Endothelial cell of umbilical vein (primary cell): ENCODE data around the gene RAB10. TPM values are rescaled to one million over a fixed set of nuclear protein-coding genes. Genes with fewer than 3 reads are reported as not detected.

ENCODE experiments used
- BruUV-seq: library from RNA; stranded (reverse); fragments of 400-500 nt; replicated peaks from 2 replicates; lab custom pipeline; 2021; lab: Mats Ljungman, UMichigan
- CTCF ChIA-PET: fragments of 300-600, 350-600 bp; sonication (Branson Sonifier 250); formaldehyde crosslinking; loops from one replicate; lab custom pipeline; 2021; ENCODE audit warnings: antibody characterized with exemption, inconsistent platforms; lab: Charles Lee
- POLR2A ChIA-PET: fragments of 300-600, 350-600 bp; sonication (Branson Sonifier 250); formaldehyde crosslinking; loops from one replicate; lab custom pipeline; 2021; ENCODE audit warnings: antibody characterized with exemption, inconsistent platforms; lab: Charles Lee
- DNase-seq: peaks from one replicate; pipeline ENCODE4 v3.0.0-alpha.2; 2011; ENCODE audit warnings: low read depth, low spot score
- FAIRE-seq: peaks from 2 replicates; lab custom pipeline; 2011; peaks lifted over from hg19 to GRCh38; lab: Jason Lieb, UNC
- H2AFZ ChIP-seq: 2 replicates; pipeline ENCODE4 v1.6.0; 2012; ENCODE audit warnings: low read depth, low read length, control low read depth, inconsistent platforms
- H3K27ac ChIP-seq: 2 replicates; pipeline ENCODE4 v1.5.1; 2011; ENCODE audit warnings: low read depth, mild to moderate bottlenecking, control low read depth, low read length, moderate library complexity; ENCODE audit not compliant: insufficient read depth
- H3K27me3 ChIP-seq, 2 experiments: 2 replicates each; pipeline versions ENCODE4 v1.6.0 to v1.6.1; 2011; ENCODE audit warnings: low read length in 2 of 2, mixed read lengths in 1 of 2; ENCODE audit not compliant: control insufficient read depth in 2 of 2, insufficient read depth in 2 of 2
- H3K36me3 ChIP-seq, 2 experiments: 2 replicates in 1 of 2; 3 replicates in 1 of 2; pipeline ENCODE4 v1.5.1; 2011; ENCODE audit warnings: low read length in 2 of 2, mild to moderate bottlenecking in 1 of 2, moderate library complexity in 1 of 2; ENCODE audit not compliant: control insufficient read depth in 2 of 2, insufficient read depth in 2 of 2; ENCODE audit errors: extremely low read depth in 1 of 2
- H3K4me1 ChIP-seq: 3 replicates; pipeline ENCODE4 v1.5.1; 2011; ENCODE audit warnings: mild to moderate bottlenecking, low read length; ENCODE audit not compliant: control insufficient read depth, insufficient read depth; ENCODE audit errors: extremely low read depth
- H3K4me2 ChIP-seq: 2 replicates; pipeline ENCODE4 v1.6.1; 2011; ENCODE audit warnings: low read length, control low read depth, mixed read lengths; ENCODE audit not compliant: insufficient read depth
- H3K4me3 ChIP-seq, 3 experiments: fragments of 200-600 bp in 1 of 3; sonication (generic), shearing (Covaris generic) in 1 of 3; replicated peaks in 1 of 3; 2 replicates each; pipeline ENCODE4 v1.5.1; 2011 to 2016; ENCODE audit warnings: control low read depth in 3 of 3, low read length in 3 of 3, mild to moderate bottlenecking in 2 of 3, inconsistent platforms in 1 of 3, low read depth in 1 of 3, moderate library complexity in 1 of 3; ENCODE audit not compliant: insufficient read depth in 1 of 3
- H3K79me2 ChIP-seq: 2 replicates; pipeline ENCODE4 v1.6.0; 2012; ENCODE audit warnings: low read length, inconsistent platforms; ENCODE audit not compliant: control insufficient read depth, insufficient read depth
- H3K9ac ChIP-seq: replicated peaks from 2 replicates; pipeline ENCODE3; 2011; ENCODE audit warnings: low read length, control low read depth; ENCODE audit not compliant: insufficient read depth; ENCODE audit errors: extremely low read depth
- H3K9me1 ChIP-seq: replicated peaks from 3 replicates; pipeline ENCODE4 v1.6.0; 2011; ENCODE audit warnings: mild to moderate bottlenecking, low read length; ENCODE audit not compliant: control insufficient read depth, insufficient read depth; ENCODE audit errors: extremely low read depth
- H3K9me3 ChIP-seq: replicated peaks from 2 replicates; pipeline ENCODE4 v1.5.1; 2012; ENCODE audit warnings: low read length, inconsistent platforms; ENCODE audit not compliant: control insufficient read depth, insufficient read depth
- H4K20me1 ChIP-seq: replicated peaks from 2 replicates; pipeline ENCODE3; 2011; ENCODE audit warnings: mild to moderate bottlenecking, low read length; ENCODE audit not compliant: control insufficient read depth, insufficient read depth; ENCODE audit errors: extremely low read depth
- EZH2 ChIP-seq: IDR thresholded peaks from 2 replicates; pipeline ENCODE4 v1.6.1; 2012; ENCODE audit warnings: borderline replicate concordance, low read depth, mild to moderate bottlenecking, moderate library complexity, low read length, inconsistent platforms; ENCODE audit not compliant: severe bottlenecking
- FOS ChIP-seq: IDR thresholded peaks from 2 replicates; pipeline ENCODE4 v1.6.1; 2011; ENCODE audit warnings: mild to moderate bottlenecking, low read length, moderate library complexity, borderline replicate concordance; ENCODE audit not compliant: insufficient read depth
- GATA2 ChIP-seq: IDR thresholded peaks from 2 replicates; pipeline ENCODE4 v1.7.0; 2011; ENCODE audit warnings: low read depth, mild to moderate bottlenecking, moderate library complexity, mixed read lengths, low read length; ENCODE audit not compliant: insufficient read length, insufficient read depth
- JUN ChIP-seq: IDR thresholded peaks from 2 replicates; pipeline ENCODE4 v1.6.1; 2011; ENCODE audit warnings: borderline replicate concordance, low read depth; ENCODE audit not compliant: insufficient read length, insufficient read depth
- MYC ChIP-seq: IDR thresholded peaks from one replicate; pipeline ENCODE4 v1.6.1; 2011; ENCODE audit warnings: mild to moderate bottlenecking, low read depth, low read length
- POLR2A ChIP-seq: IDR thresholded peaks from 2 replicates; pipeline ENCODE4 v1.6.1; 2012; ENCODE audit warnings: low read depth, mild to moderate bottlenecking, control low read depth, low read length
- POLR2AphosphoS5 ChIP-seq: IDR thresholded peaks from 2 replicates; pipeline ENCODE4 v1.6.1; 2012; ENCODE audit warnings: low read depth, mild to moderate bottlenecking, control low read depth, low read length, moderate library complexity; ENCODE audit not compliant: insufficient read depth
- dilution Hi-C: fragments of 300-500 bp; cut with MboI; formaldehyde crosslinking; loops from one replicate; pipeline ENCODE4 v1.15.0; 2019; ENCODE audit warnings: low sequenced_read_pairs; ENCODE audit not compliant: extremely low pct_ligation_motif_present
- intact Hi-C: fragments of 100-400 bp; cut with micrococcal nuclease; formaldehyde crosslinking; loops from one replicate; pipeline ENCODE4 v1.10.0; 2022
- polyA plus RNA-seq, 4 experiments: library from polyadenylated mRNA; depleted of rRNA in 3 of 4; stranded (reverse) in 3 of 4; unstranded in 1 of 4; fragments of >200 nt; gene quantifications; 2 replicates each; pipeline versions ENCODE4 v1.2.1 to v1.2.3, GENCODE V29; 2011 to 2012; ENCODE audit warnings: missing spikeins in 1 of 4
- total RNA-seq: library from RNA; stranded (reverse); gene quantifications from 2 replicates; pipeline ENCODE4 v1.2.3, GENCODE V29; 2021
- TF ChIP-seq, protein P1 (sequence below), 2 donors: IDR thresholded peaks; 1 replicate in 1 of 2; 2 replicates in 1 of 2; pipeline ENCODE4 v1.5.1; 2011; ENCODE audit warnings: low read length in 2 of 2, mild to moderate bottlenecking in 2 of 2, moderate library complexity in 2 of 2, control low read depth in 1 of 2, inconsistent platforms in 1 of 2, low read depth in 1 of 2; ENCODE audit not compliant: insufficient read depth in 1 of 2; ENCODE audit errors: extremely low read depth in 1 of 2
- TF ChIP-seq, protein P2 (sequence below): IDR thresholded peaks from 2 replicates; pipeline ENCODE4 v1.6.1; 2011; ENCODE audit not compliant: insufficient read depth, insufficient read length

Gene RAB10
- total and polyA plus RNA-seq, 2 donors (not counting 3 experiments of a cell fraction or from before 2014, with no cell fraction given), result 45.1 to 104 TPM

DNA sequence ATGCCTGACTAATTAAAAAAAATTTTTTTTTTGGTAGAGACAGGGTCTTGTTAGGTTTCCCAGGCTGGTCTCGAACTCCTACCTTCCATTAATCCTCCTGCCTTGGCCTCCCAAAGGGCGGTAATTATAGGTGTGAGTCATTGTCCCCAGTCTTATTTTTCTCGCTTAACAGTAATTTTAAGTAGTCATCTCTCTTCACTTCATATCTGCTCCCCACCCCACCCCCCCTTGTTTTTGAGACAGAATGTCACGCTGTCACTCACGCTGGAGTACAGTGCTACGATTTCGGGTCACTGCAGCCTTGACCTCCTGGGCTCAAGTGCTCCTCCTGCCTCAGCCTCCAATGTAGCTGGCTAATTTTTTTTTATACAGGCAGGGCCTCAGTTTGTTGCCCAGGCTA is 27.7 kb downstream of the RAB10 start:
- no peaks in the 10 kb centered on the region for H3K9me1 ChIP-seq
- H3K4me2 ChIP-seq, result no peak overlapping the region
- dilution Hi-C loops (no loop called here), intact Hi-C loops (no loop called here)
- no peaks in the 10 kb centered on the region for H3K27me3 ChIP-seq
- H3K4me1 ChIP-seq, result no peaks in the 10 kb centered on the region
- CTCF ChIA-PET, result no interaction called here
- BruUV-seq, result no TSS peak
- H3K27ac ChIP-seq, result no peak overlapping the region
- H3K4me3 ChIP-seq, result no peak overlapping the region
- POLR2A ChIA-PET, result no interaction called here
- H3K9me3 ChIP-seq, result no peaks in the 10 kb centered on the region
- no peaks in the 10 kb centered on the region for H3K36me3 ChIP-seq
- FAIRE-seq (no peak), DNase-seq (no peak)
- peaks cover 14% of the 10 kb centered on the region for H4K20me1 ChIP-seq
- no peak overlapping the region for H2AFZ ChIP-seq
- peaks cover 95% of the 10 kb centered on the region for H3K79me2 ChIP-seq
- TF ChIP-seq MYC (no peak), JUN (no peak), EZH2 (no peak), POLR2AphosphoS5 (no peak), FOS (no peak), POLR2A (no peak), GATA2 (no peak)
- TF ChIP-seq, protein P1, sequence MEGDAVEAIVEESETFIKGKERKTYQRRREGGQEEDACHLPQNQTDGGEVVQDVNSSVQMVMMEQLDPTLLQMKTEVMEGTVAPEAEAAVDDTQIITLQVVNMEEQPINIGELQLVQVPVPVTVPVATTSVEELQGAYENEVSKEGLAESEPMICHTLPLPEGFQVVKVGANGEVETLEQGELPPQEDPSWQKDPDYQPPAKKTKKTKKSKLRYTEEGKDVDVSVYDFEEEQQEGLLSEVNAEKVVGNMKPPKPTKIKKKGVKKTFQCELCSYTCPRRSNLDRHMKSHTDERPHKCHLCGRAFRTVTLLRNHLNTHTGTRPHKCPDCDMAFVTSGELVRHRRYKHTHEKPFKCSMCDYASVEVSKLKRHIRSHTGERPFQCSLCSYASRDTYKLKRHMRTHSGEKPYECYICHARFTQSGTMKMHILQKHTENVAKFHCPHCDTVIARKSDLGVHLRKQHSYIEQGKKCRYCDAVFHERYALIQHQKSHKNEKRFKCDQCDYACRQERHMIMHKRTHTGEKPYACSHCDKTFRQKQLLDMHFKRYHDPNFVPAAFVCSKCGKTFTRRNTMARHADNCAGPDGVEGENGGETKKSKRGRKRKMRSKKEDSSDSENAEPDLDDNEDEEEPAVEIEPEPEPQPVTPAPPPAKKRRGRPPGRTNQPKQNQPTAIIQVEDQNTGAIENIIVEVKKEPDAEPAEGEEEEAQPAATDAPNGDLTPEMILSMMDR (IDR thresholded peaks at IDR 0.05; ENCODE audit: extremely low read depth in 1 of 2, insufficient read depth in 1 of 2, low read depth in 1 of 2, low read length in 2 of 2), result no peak
- TF ChIP-seq, protein P2, sequence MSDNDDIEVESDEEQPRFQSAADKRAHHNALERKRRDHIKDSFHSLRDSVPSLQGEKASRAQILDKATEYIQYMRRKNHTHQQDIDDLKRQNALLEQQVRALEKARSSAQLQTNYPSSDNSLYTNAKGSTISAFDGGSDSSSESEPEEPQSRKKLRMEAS, result no peak
- no peak overlapping the region for H3K9ac ChIP-seq
